Duodenal mucosa (tissue), 2 donors: ENCODE results near the gene OR51A7.
"Not testable (repeated sequence)": the region's sequence is repeated elsewhere in the genome, so short reads cannot be mapped to it uniquely, and the experiment has no call there.

Experiments
- H3K27ac ChIP-seq: one replicate; pipeline ENCODE4 v1.7.0; 2013; ENCODE audit warnings: low read depth, low read length
- H3K27me3 ChIP-seq, 2 donors: one replicate each; pipeline ENCODE4 v1.7.0; 2013; ENCODE audit warnings: low read length in 2 of 2, control low read depth in 1 of 2; ENCODE audit not compliant: insufficient read depth in 2 of 2, control insufficient read depth in 1 of 2
- H3K36me3 ChIP-seq, 2 donors: one replicate each; pipeline ENCODE4 v1.7.0; 2013; ENCODE audit warnings: low read length in 2 of 2, control low read depth in 1 of 2; ENCODE audit not compliant: insufficient read depth in 2 of 2, control insufficient read depth in 1 of 2
- H3K4me1 ChIP-seq, 2 donors: one replicate each; pipeline ENCODE4 v1.7.0; 2013; ENCODE audit warnings: low read length in 2 of 2, control low read depth in 1 of 2; ENCODE audit not compliant: insufficient read depth in 2 of 2, control insufficient read depth in 1 of 2
- H3K4me3 ChIP-seq, 2 donors: one replicate each; pipeline ENCODE4 v1.7.0; 2013; ENCODE audit warnings: low read length in 2 of 2, low read depth in 1 of 2
- H3K9ac ChIP-seq, 2 donors: one replicate each; pipeline ENCODE4 v1.7.0; 2013; ENCODE audit warnings: low read length in 2 of 2, low read depth in 1 of 2
- H3K9me3 ChIP-seq, 2 donors: one replicate each; pipeline ENCODE4 v1.7.0; 2013; ENCODE audit warnings: low read length in 2 of 2, control low read depth in 1 of 2; ENCODE audit not compliant: control insufficient read depth in 1 of 2

The OR51A7 gene

DNA sequence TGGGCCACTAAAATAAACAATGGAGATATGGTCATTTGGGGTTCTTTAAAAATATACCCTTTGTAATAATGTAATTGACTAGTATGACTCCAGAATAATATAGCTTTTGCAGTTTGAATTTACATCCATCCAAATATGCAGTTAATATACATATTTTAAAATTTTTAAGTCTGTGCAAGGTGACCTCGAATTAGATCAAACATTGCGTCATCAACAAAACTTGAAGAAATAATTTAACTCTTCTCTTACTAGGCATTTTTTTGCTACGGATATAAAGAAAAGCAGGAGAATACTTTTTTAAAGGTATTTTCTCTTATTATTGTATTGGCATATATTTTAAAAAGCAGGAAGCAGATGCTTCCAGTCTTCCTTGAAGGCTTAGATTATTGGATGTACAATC lies 33.2 kb downstream of the OR51A7 start:
- Histone ChIP-seq H3K4me3 (no peak overlapping the region), H3K4me1 (no peaks in the 10 kb centered on the region), H3K27me3 (no peaks in the 10 kb centered on the region), H3K9ac (no peak overlapping the region), H3K27ac (no peak overlapping the region), H3K36me3 (no peaks in the 10 kb centered on the region), H3K9me3 (no peaks in the 10 kb centered on the region)

DNA sequence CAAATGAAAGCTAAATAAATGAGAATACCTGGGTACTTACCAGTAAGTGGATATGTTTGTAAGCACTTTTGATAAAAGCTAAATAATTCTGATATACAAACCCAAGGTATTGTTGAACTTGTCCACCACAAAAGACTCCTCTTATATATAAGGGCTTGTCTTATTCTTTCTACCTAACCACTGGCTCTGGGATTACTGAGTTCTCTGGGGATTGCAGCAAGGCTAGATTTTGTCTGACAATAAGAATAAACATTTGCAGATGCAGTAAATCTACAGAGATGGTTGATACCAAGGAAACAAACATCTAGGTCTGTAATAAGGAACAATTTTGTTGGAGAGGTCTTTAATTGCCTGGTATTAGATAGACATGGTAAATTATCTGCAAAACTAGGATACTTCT lies 43.9 kb downstream of the OR51A7 start, which contains the start of gene OR51A4:
Gene OR51A4, minus strand, starts transcription at position 101 of the 400 bp plus-strand sequence. CDS start 505 bp downstream, outside the sequence.
- Histone ChIP-seq H3K36me3 (no peaks in the 10 kb centered on the region), H3K27me3 (no peaks in the 10 kb centered on the region), H3K27ac (no peak within 1 kb of the TSS), H3K9me3 (no peaks in the 10 kb centered on the region), H3K9ac (no peak within 1 kb of the TSS), H3K4me1 (no peaks in the 10 kb centered on the region), H3K4me3 (no peak within 1 kb of the TSS)

DNA sequence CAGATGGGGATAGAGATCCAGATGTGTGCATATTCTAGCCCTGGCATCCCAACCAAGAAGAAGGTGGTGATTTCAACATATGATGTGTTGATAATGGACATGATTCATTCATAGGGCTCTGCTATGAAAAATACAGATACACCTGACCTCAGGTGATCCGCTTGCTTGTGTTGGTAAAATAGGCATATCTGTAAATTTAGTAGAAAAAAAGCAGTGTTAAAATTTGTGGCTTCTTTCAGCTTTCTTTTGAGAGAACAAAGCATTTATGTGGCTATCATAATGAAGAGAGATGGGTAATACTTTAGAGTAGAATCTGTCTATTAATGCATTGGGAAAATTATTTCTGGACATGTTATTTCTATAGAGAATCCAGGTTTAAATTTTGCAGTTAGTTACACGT lies 52.0 kb downstream of the OR51A7 start, which contains the start of gene OR51A2:
Gene OR51A2, minus strand, starts transcription at position 101 of the 400 bp plus-strand sequence. Its CDS starts 0 bp downstream, at position 101.
- H3K4me3 ChIP-seq, H3K9ac ChIP-seq, H3K9me3 ChIP-seq, H3K4me1 ChIP-seq, H3K27me3 ChIP-seq, H3K36me3 ChIP-seq, H3K27ac ChIP-seq: not testable (repeated sequence)

DNA sequence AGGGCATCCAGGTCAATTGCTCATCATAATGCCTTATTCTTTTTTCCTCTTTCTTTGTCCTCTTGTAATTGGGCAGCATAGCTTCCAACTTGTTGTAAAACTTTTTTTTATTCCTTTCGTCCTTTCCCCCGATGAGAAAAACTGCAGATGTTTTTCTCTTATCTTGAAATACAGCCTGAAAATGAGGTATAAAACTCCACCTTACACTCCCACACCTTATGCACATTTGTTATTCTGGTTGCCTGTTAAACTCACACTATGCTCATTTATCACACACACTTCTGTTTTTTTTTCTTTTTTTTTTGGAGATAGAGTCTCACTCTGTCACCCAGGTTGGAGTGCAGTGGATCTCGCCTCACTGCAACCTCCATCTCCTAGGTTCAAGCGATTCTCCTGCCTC lies 53.8 kb downstream of the OR51A7 start:
- no peaks in the 10 kb centered on the region for H3K4me1 ChIP-seq
- H3K9ac ChIP-seq: no peak overlapping the region
- H3K27ac ChIP-seq: no peak overlapping the region
- H3K27me3 ChIP-seq: no peaks in the 10 kb centered on the region
- H3K9me3 ChIP-seq: no peaks in the 10 kb centered on the region
- H3K36me3 ChIP-seq: no peaks in the 10 kb centered on the region
- no peak overlapping the region for H3K4me3 ChIP-seq
